Embryonic facial prominence (tissue), 1 donor: ENCODE results near the gene COL8A1.

ENCODE experiments used
- DNase-seq: peaks from one replicate; pipeline ENCODE4 v3.0.0-alpha.2; 2016; ENCODE audit errors: extremely low spot score

The COL8A1 gene

GRCh38 chr3:99843590-99844258, 205.3 kb downstream of the COL8A1 start:
- DNase-seq: no peak

GRCh38 chr3:99845331-99845730, 206.9 kb downstream of the COL8A1 start:
- DNase-seq: no peak

DNA sequence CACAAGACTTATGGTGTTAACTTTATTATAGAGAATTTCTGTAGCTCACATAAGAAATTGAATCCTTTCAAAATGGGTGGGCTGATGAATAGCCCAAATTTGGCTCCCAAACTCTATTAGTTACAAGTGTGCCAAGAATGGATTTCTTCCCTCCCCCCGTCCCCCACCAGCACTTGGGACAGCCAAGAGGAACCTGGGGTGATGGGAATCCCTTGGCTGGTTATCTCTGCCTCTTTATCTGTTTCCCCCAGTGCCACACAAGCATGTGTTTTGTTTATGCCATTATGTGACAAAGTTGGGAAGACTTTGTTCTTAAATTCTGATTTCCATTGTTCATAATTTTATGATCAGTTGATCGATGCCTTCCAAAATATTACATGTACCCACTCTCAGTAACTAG, 207.6 kb downstream of the COL8A1 start:
- no peak for DNase-seq

DNA sequence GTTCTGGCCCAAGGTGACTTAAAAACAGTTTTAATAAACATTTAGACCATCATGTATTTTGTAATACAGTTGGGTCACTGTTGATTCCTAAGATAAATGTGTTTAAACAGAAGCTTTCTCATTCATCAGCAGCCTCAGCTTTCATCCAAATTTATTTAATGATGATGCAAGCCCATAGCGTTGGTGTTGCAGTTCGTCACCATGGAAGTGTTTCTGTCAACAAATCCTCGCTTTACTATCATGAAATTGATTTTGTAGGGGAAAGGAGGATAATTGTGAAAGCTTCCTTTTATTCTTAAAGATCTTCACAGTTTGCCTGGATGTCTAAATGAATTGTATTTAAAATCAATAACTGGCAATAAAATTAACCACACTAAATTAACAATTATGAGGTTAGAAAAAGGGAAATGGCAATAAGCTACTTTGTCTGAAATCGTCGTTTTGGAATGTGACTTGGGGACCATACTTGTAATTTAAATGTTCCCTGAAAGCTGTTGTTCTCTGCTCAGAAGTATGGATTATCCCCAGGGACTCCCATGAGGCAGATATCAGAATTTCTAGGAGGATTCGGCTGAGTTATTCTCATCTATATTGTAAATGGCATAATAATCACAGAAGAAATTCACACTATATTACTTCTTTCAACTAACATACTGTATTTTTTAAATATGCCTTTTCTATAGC, 208.2 kb downstream of the COL8A1 start:
- DNase-seq: no peak

- DNase-seq: no peak
These were observed 210.0 kb downstream of the COL8A1 start for GRCh38 chr3:99848433-99848832.
